Esophagus squamous epithelium (tissue), 5 donors: ENCODE measurements around the gene HNRNPUL2. TPM values are rescaled to one million over a fixed set of nuclear protein-coding genes. Genes with fewer than 3 reads are reported as not detected.

Experiments used
- DNase-seq: peaks from one replicate; lab custom pipeline; 2025; lab: John Stamatoyannopoulos, UW
- H3K27ac ChIP-seq, 4 donors: fragments of 200-600 bp; sonication (generic); one replicate each; pipeline ENCODE4 v1.5.1; 2016 to 2019; ENCODE audit warnings: mild to moderate bottlenecking in 1 of 4
- H3K27me3 ChIP-seq, 4 donors: fragments of 200-600 bp; sonication (generic); 1 replicate in 3 of 4; 2 replicates in 1 of 4; pipeline versions ENCODE4 v1.5.1 to v1.6.0; 2017 to 2021; ENCODE audit warnings: antibody characterized with exemption in 1 of 4
- H3K36me3 ChIP-seq, 3 donors: fragments of 200-600 bp; sonication (generic); one replicate each; pipeline ENCODE4 v1.5.1; 2016 to 2019
- H3K4me1 ChIP-seq, 3 donors: fragments of 200-600 bp; sonication (generic); one replicate each; pipeline ENCODE4 v1.5.1; 2017 to 2019
- H3K4me3 ChIP-seq, 4 donors: fragments of 200-600 bp; sonication (generic); 1 replicate in 3 of 4; 2 replicates in 1 of 4; pipeline ENCODE4 v1.5.1; 2016 to 2019; ENCODE audit warnings: mild to moderate bottlenecking in 2 of 4, moderate library complexity in 1 of 4
- H3K9me3 ChIP-seq, 3 donors: fragments of 200-600 bp; sonication (generic); one replicate each; pipeline ENCODE4 v1.5.1; 2016 to 2019
- CTCF ChIP-seq, 6 experiments: fragments of 450-650 bp in 4 of 6; fragments of 200-600 bp in 2 of 6; sonication (generic) in 2 of 6; IDR thresholded peaks; one replicate each; pipeline ENCODE4 v1.5.1; 2016 to 2019; ENCODE audit warnings: antibody characterized with exemption in 6 of 6, mild to moderate bottlenecking in 4 of 6, moderate library complexity in 4 of 6
- POLR2A ChIP-seq, 4 donors: fragments of 450-650 bp; IDR thresholded peaks; one replicate each; pipeline ENCODE4 v1.6.1; 2017; ENCODE audit warnings: antibody characterized with exemption in 4 of 4, mild to moderate bottlenecking in 4 of 4, moderate library complexity in 3 of 4
- WGBS, 2 donors: methylation state at CpG; one replicate each; pipeline ENCODE4 v1.1.5; 2018; 5-methylcytosine and 5-hydroxymethylcytosine counted together
- intact Hi-C: fragments of 100-400 bp; cut with DNase I; formaldehyde crosslinking; loops from one replicate; pipeline ENCODE4 v1.15.0; 2022
- total RNA-seq, 4 donors: library from RNA; depleted of rRNA; stranded (reverse); fragments of >200 nt; gene quantifications; one replicate each; pipeline ENCODE4 v1.1.0, GENCODE V29; 2016
- donor health status: DM: yes; HTN: yes; CAD: no.

The HNRNPUL2 gene
- total RNA-seq, 4 donors from 2014 or later, result 14.4 to 33.0 (median 26.4) TPM

GRCh38 chr11:62669420-62670161, 57.7 kb downstream of the HNRNPUL2 start:
- Histone ChIP-seq H3K9me3 (no peaks in the 10 kb centered on the region), H3K4me1 (peaks cover 34 to 78% (median 44%) of the 10 kb centered on the region in 3 donors), H3K27me3 (no peaks in the 10 kb centered on the region), H3K4me3 (no peak overlapping the region), H3K27ac (peak overlapping the region in 2 of 4 donors; percentile 22 to 95), H3K36me3 (peaks cover 0 to 37% (median 5%) of the 10 kb centered on the region in 3 donors)
- TF ChIP-seq CTCF (IDR thresholded peaks at IDR 0.05) (no peak), POLR2A (IDR thresholded peaks at IDR 0.05) (no peak)
- 55 to 72% methylated on average over 3 to 4 of the region's 4 CpGs for WGBS, 2 donors
- no peak for DNase-seq
- intact Hi-C loops, result loop anchor here (5.0 kb wide), 1 partner anchor 72 kb away; no protein-coding TSS in a partner anchor

GRCh38 chr11:62667460-62667859, 59.8 kb downstream of the HNRNPUL2 start:
- H3K27me3 ChIP-seq, result no peaks in the 10 kb centered on the region
- no peak overlapping the region for H3K4me3 ChIP-seq
- 70 to 83% methylated on average over 1 to 2 of the region's 2 CpGs for WGBS, 2 donors
- intact Hi-C loops, result no loop called here
- no peak for DNase-seq
- H3K36me3 ChIP-seq, result peaks cover 0 to 28% (median 5%) of the 10 kb centered on the region in 3 donors
- H3K9me3 ChIP-seq, result no peaks in the 10 kb centered on the region
- peaks cover 23 to 72% (median 41%) of the 10 kb centered on the region in 3 donors for H3K4me1 ChIP-seq
- H3K27ac ChIP-seq, result no peak overlapping the region
- no peak for TF ChIP-seq POLR2A (IDR thresholded peaks at IDR 0.05)
- TF ChIP-seq CTCF (IDR thresholded peaks at IDR 0.05), result no peak

- 26 to 43% methylated on average over 7 to 14 of the region's 16 CpGs for WGBS, 2 donors
- Histone ChIP-seq H3K4me1 (peaks cover 20 to 65% (median 40%) of the 10 kb centered on the region in 3 donors), H3K4me3 (peak overlapping the region; percentile 78 to 94 (median 83)), H3K27ac (peak overlapping the region; percentile 91 to 97 (median 95)), H3K27me3 (no peaks in the 10 kb centered on the region), H3K9me3 (no peaks in the 10 kb centered on the region), H3K36me3 (peaks cover 0 to 38% (median 10%) of the 10 kb centered on the region in 3 donors)
- DNase-seq, result no peak
- intact Hi-C loops, result no loop called here
- no peak for TF ChIP-seq POLR2A (IDR thresholded peaks at IDR 0.05)
- no peak for TF ChIP-seq CTCF (IDR thresholded peaks at IDR 0.05)
These were observed 60.9 kb downstream of the HNRNPUL2 start for GRCh38 chr11:62666259-62666926.

GRCh38 chr11:62665599-62666258, 61.5 kb downstream of the HNRNPUL2 start:
- H3K4me1 ChIP-seq, result peaks cover 17 to 61% (median 38%) of the 10 kb centered on the region in 3 donors
- peak overlapping the region; percentile 91 to 97 (median 95) for H3K27ac ChIP-seq
- peaks cover 0 to 44% (median 10%) of the 10 kb centered on the region in 3 donors for H3K36me3 ChIP-seq
- peak overlapping the region; percentile 78 to 94 (median 83) for H3K4me3 ChIP-seq
- intact Hi-C loops, result no loop called here
- H3K27me3 ChIP-seq, result no peaks in the 10 kb centered on the region
- DNase-seq, result no peak
- TF ChIP-seq POLR2A (IDR thresholded peaks at IDR 0.05), result no peak
- no peak for TF ChIP-seq CTCF (IDR thresholded peaks at IDR 0.05)
- no peaks in the 10 kb centered on the region for H3K9me3 ChIP-seq
- WGBS, 2 donors, result 3% methylated on average over 24 to 33 of the region's 39 CpGs
